ENCODE data around the gene FKRP. TPM values are rescaled to one million over a fixed set of nuclear protein-coding genes. Genes with fewer than 3 reads are reported as not detected.

FKRP gene
- total and polyA plus RNA-seq, 2 donors from 2014 or later = 11.8 to 20.5 TPM

DNA sequence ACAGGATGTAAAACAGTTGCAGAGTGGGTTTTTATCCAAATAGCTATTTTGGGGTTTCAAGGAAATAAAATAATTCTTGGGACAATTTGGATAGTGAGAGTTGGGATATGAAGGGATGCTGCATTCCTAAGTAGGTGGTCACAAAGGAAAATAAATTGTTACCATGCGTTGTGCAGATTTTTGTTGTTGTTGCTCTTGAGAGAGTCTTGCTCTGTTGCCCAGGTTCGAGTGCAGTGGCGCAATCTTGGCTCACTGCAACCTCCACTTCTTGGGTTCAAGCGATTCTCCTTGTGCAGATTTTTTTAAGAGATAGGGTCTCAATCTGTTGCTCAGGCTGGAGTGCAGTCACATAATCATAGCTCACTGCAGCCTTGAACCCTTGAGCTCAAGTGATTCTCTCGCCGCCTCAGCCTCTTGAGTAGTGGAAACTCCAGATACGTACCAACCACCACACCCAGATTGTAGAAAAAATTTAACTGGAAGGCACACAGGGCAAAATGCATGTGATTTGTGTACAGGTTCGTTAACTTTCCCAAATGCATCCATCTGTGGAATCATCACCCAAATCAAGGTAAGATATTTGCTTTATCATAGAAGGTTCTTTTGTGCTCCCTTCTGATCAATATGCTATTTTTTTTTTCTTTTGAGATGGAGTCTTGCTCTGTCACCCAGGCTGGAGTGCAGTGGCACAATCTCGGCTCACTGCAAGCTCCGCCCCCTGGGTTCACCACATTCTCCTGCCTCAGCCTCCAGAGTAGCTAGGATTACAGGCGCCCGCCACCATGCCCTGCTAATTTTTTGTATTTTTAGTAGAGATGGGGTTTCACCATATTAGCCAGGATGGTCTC, 26.5 kb downstream of the FKRP start:
- intact Hi-C loops (cut with DNase I) = no loop called here
- no peak overlapping the region for H3K27ac ChIP-seq (ENCODE audit: low read depth in 2 of 2, low read length in 2 of 2)
- no peak overlapping the region for H3K9ac ChIP-seq (ENCODE audit: low read length in 3 of 3)
- H3K9me3 ChIP-seq (ENCODE audit: control insufficient read depth in 2 of 3, insufficient read depth in 1 of 3, low read length in 3 of 3) = no peaks in the 10 kb centered on the region
- H3K4me1 ChIP-seq (ENCODE audit: control insufficient read depth in 2 of 3, insufficient read depth in 2 of 3, low read depth in 1 of 3, low read length in 3 of 3) = peaks cover 0 to 6% (median 5%) of the 10 kb centered on the region in 3 donors
- DNase-seq = no peak
- no peak overlapping the region for H3K4me3 ChIP-seq (ENCODE audit: low read length in 3 of 3)
- TF ChIP-seq, protein P1, sequence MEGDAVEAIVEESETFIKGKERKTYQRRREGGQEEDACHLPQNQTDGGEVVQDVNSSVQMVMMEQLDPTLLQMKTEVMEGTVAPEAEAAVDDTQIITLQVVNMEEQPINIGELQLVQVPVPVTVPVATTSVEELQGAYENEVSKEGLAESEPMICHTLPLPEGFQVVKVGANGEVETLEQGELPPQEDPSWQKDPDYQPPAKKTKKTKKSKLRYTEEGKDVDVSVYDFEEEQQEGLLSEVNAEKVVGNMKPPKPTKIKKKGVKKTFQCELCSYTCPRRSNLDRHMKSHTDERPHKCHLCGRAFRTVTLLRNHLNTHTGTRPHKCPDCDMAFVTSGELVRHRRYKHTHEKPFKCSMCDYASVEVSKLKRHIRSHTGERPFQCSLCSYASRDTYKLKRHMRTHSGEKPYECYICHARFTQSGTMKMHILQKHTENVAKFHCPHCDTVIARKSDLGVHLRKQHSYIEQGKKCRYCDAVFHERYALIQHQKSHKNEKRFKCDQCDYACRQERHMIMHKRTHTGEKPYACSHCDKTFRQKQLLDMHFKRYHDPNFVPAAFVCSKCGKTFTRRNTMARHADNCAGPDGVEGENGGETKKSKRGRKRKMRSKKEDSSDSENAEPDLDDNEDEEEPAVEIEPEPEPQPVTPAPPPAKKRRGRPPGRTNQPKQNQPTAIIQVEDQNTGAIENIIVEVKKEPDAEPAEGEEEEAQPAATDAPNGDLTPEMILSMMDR (IDR thresholded peaks at IDR 0.05; ENCODE audit: borderline replicate concordance, extremely low read depth, insufficient read depth) = no peak
- H3K27me3 ChIP-seq (ENCODE audit: control insufficient read depth, insufficient read depth, low read length) = no peaks in the 10 kb centered on the region
- peaks cover 2 to 19% (median 3%) of the 10 kb centered on the region in 3 donors for H3K36me3 ChIP-seq (ENCODE audit: control insufficient read depth in 2 of 3, insufficient read depth in 3 of 3, low read length in 3 of 3)
- no peak for FAIRE-seq

DNA sequence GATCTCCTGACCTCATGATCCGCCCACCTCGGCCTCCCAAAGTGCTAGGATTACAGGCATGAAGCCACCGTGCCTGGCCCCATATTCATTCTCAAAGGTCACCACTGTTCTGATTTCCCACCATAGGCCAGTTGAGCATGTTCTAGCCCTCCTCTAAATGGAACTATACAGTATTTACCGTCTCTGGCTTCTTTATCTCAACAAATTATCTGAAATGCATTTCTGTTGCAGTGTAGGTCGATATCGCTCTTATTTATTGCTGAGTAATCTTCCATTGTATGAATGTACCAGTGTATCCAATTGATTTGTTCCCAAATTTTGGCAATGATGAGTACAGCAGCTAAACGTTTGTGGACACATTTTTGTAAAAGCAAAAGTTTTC, 27.2 kb downstream of the FKRP start:
- TF ChIP-seq, protein P1 (IDR thresholded peaks at IDR 0.05; ENCODE audit: borderline replicate concordance, extremely low read depth, insufficient read depth) = no peak
- intact Hi-C loops (cut with DNase I) = no loop called here
- H3K9ac ChIP-seq (ENCODE audit: low read length in 3 of 3) = no peak overlapping the region
- no peak for FAIRE-seq
- no peak overlapping the region for H3K27ac ChIP-seq (ENCODE audit: low read depth in 2 of 2, low read length in 2 of 2)
- peaks cover 2 to 22% (median 3%) of the 10 kb centered on the region in 3 donors for H3K36me3 ChIP-seq (ENCODE audit: control insufficient read depth in 2 of 3, insufficient read depth in 3 of 3, low read length in 3 of 3)
- DNase-seq = no peak
- no peaks in the 10 kb centered on the region for H3K27me3 ChIP-seq (ENCODE audit: control insufficient read depth, insufficient read depth, low read length)
- H3K4me3 ChIP-seq (ENCODE audit: low read length in 3 of 3) = no peak overlapping the region
- H3K9me3 ChIP-seq (ENCODE audit: control insufficient read depth in 2 of 3, insufficient read depth in 1 of 3, low read length in 3 of 3) = no peaks in the 10 kb centered on the region
- peaks cover 0 to 6% (median 5%) of the 10 kb centered on the region in 3 donors for H3K4me1 ChIP-seq (ENCODE audit: control insufficient read depth in 2 of 3, insufficient read depth in 2 of 3, low read depth in 1 of 3, low read length in 3 of 3)

DNA sequence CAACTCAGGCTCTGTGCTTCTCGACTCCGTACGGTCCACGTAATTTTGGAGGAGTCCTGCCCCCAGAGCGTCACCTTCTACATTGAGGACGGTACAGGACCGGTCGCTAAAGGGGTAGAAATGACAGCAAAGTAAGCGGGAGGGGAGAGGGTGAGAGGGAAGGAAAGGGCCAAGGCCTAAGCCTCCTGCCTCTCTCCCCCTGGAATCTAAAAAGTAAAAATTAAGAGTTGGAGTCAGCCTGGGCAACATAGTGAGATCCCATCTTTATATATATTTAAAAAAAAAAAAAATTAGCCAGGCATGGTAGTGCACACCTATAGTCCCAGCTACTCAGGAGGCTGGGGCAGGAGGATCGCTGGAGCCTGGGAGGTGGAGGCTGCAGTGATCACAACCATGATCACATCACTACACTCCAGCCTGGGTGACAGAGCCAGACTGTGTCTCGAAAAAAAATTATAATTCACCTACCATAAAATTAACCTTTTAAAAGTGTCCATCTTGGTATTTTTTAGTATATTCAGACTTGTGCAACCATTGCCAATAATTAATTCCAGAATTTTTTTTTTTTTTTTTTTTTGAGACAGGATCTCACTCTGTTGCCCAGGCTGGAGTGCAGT, 29.9 kb downstream of the FKRP start:
- Histone ChIP-seq H3K9me3 (ENCODE audit: control insufficient read depth in 2 of 3, insufficient read depth in 1 of 3, low read length in 3 of 3) (no peaks in the 10 kb centered on the region), H3K9ac (ENCODE audit: low read length in 3 of 3) (no peak overlapping the region), H3K27ac (ENCODE audit: low read depth in 2 of 2, low read length in 2 of 2) (no peak overlapping the region), H3K27me3 (ENCODE audit: control insufficient read depth, insufficient read depth, low read length) (no peaks in the 10 kb centered on the region), H3K4me3 (ENCODE audit: low read length in 3 of 3) (no peak overlapping the region), H3K36me3 (ENCODE audit: control insufficient read depth in 2 of 3, insufficient read depth in 3 of 3, low read length in 3 of 3) (peaks cover 2 to 25% (median 7%) of the 10 kb centered on the region in 3 donors), H3K4me1 (ENCODE audit: control insufficient read depth in 2 of 3, insufficient read depth in 2 of 3, low read depth in 1 of 3, low read length in 3 of 3) (peaks cover 0 to 4% (median 0%) of the 10 kb centered on the region in 3 donors)
- TF ChIP-seq, protein P1 (IDR thresholded peaks at IDR 0.05; ENCODE audit: borderline replicate concordance, extremely low read depth, insufficient read depth) = no peak
- FAIRE-seq (no peak), DNase-seq (no peak)
- intact Hi-C loops (cut with DNase I) = no loop called here
